Pancreas (tissue), 10 donors: ENCODE measurements around the gene NCF2. TPM values are rescaled to one million over a fixed set of nuclear protein-coding genes. Genes with fewer than 3 reads are reported as not detected.

Experiments used
- ATAC-seq, 4 donors: fragments of 200-7000 bp; cut with Tn5 transposase; one replicate each; pipeline versions ENCODE4 v1.8.0 to v1.9.1; 2020; ENCODE audit warnings: mild to moderate bottlenecking in 4 of 4, moderate library complexity in 4 of 4
- DNase-seq, 6 donors: peaks; one replicate each; pipeline ENCODE4 v3.0.0-alpha.2; 2020
- FAIRE-seq: peaks from 2 replicates; lab custom pipeline; 2012; peaks lifted over from hg19 to GRCh38; lab: Jason Lieb, UNC
- H3K27ac ChIP-seq, 4 donors: fragments of 200-600 bp; sonication (generic); 1 replicate in 3 of 4; 2 replicates in 1 of 4; pipeline versions ENCODE4 v1.5.0 to v1.8.0; 2020
- H3K27me3 ChIP-seq, 4 donors: fragments of 200-600 bp; one replicate each; pipeline ENCODE4 v1.8.0; 2021
- H3K36me3 ChIP-seq, 3 donors: fragments of 200-600 bp; sonication (generic) in 1 of 3; one replicate each; pipeline versions ENCODE4 v1.5.0 to v1.8.0; 2020 to 2021
- H3K4me1 ChIP-seq, 3 donors: fragments of 200-600 bp; one replicate each; pipeline ENCODE4 v1.8.0; 2021
- H3K4me3 ChIP-seq, 4 donors: fragments of 200-600 bp; sonication (generic) in 2 of 4; one replicate each; pipeline versions ENCODE4 v1.5.0 to v1.8.0; 2020 to 2021
- H3K9me3 ChIP-seq, 4 donors: fragments of 200-600 bp; one replicate each; pipeline ENCODE4 v1.8.0; 2021
- WGBS, 2 donors: extraction: QIAGEN DNeasy Blood & Tissue Kit; methylation state at CpG; one replicate each; pipeline ENCODE4 v1.1.7; 2013; 5-methylcytosine and 5-hydroxymethylcytosine counted together
- intact Hi-C, 3 donors: fragments of 100-400 bp; cut with DNase I; formaldehyde crosslinking; loops; one replicate each; pipeline versions ENCODE4 v1.11.1 to v1.14.2; 2022
- polyA plus RNA-seq, 2 donors: library from polyadenylated mRNA; stranded (reverse); fragments of 200-250 nt; gene quantifications; one replicate each; pipeline ENCODE4 v1.2.3, GENCODE V29; 2013
- total RNA-seq, 6 donors: library from RNA; stranded (reverse); fragmentation: NEBNext Ultra II Directional in 4 of 6; extraction: Animal tissue kit (Norgen Biotek cat#: 25700) in 4 of 6; gene quantifications; one replicate each; pipeline versions ENCODE4 v1.2.1 to v1.2.4, GENCODE V29; 2021 to 2023
- TF ChIP-seq, protein P1 (sequence below), 4 donors: fragments of 200-600 bp; sonication (generic) in 3 of 4; IDR thresholded peaks; one replicate each; pipeline versions ENCODE4 v1.5.0 to v1.8.0; 2021; ENCODE audit warnings: antibody characterized with exemption in 4 of 4
- donor health status: healthy with polysubstance abuse.
- donor health status: DM: no; HTN: no; CAD: no; lungs with moderate emphysema.
- donor health status: DM: no; HTN: no; CAD: no.
- donor health status: control.
- donor health status: control.
- donor health status: Bipolar disorder and iron deficiency.
- donor health status: DM: yes; HTN: yes; CAD: no.
- donor health status: DM: no; HTN: no; CAD: no.
- donor health status: DM: no; HTN: no; CAD: no.
- donor health status: DM: yes; HTN: yes; CAD: no.

The NCF2 gene
- total and polyA plus RNA-seq, 8 donors = 0.65 to 24.5 (median 2.1) TPM

DNA sequence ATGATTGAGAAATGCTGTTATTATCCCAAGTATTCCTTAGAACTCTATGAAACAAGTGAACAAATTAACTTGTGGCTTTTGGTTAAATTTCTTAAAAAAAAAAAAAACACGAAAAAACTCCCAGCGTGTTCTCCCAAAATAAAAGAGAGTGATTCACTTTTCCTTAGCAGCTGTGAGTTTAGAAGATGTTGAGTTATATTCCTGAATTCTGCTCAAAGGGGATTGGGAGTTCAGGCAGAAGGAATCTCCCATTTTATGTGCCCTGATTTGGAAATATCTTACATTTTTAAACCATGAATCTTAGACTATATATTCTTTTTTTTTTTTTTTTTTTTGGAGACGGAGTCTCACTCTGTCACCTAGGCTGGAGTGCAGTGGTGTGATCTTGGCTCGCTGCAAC, 83.7 kb downstream of the NCF2 start:
- Histone ChIP-seq H3K4me3 (no peak overlapping the region), H3K36me3 (no peaks in the 10 kb centered on the region), H3K27me3 (no peaks in the 10 kb centered on the region), H3K9me3 (no peaks in the 10 kb centered on the region), H3K27ac (no peak overlapping the region), H3K4me1 (peaks cover 6 to 12% (median 7%) of the 10 kb centered on the region in 3 donors)
- FAIRE-seq (no peak), ATAC-seq (no peak), DNase-seq (no peak)
- 90 to 92% methylated on average over 4 of the region's 4 CpGs for WGBS, 2 donors
- intact Hi-C loops = no loop called here
- TF ChIP-seq, protein P1, sequence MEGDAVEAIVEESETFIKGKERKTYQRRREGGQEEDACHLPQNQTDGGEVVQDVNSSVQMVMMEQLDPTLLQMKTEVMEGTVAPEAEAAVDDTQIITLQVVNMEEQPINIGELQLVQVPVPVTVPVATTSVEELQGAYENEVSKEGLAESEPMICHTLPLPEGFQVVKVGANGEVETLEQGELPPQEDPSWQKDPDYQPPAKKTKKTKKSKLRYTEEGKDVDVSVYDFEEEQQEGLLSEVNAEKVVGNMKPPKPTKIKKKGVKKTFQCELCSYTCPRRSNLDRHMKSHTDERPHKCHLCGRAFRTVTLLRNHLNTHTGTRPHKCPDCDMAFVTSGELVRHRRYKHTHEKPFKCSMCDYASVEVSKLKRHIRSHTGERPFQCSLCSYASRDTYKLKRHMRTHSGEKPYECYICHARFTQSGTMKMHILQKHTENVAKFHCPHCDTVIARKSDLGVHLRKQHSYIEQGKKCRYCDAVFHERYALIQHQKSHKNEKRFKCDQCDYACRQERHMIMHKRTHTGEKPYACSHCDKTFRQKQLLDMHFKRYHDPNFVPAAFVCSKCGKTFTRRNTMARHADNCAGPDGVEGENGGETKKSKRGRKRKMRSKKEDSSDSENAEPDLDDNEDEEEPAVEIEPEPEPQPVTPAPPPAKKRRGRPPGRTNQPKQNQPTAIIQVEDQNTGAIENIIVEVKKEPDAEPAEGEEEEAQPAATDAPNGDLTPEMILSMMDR (IDR thresholded peaks at IDR 0.05) = no peak

Other genes starting within 250 kb of the NCF2 start
- 1 to 10 TPM in 3 of 6 donors, under 1 TPM in 3; 0.42 to 3.5 (median 1.5) TPM for gene NMNAT2, start 172.1 kb downstream of the NCF2 start, total RNA-seq
- gene NMNAT2, start 172.1 kb downstream of the NCF2 start, polyA plus RNA-seq = 1 to 10 TPM; 1.3 to 4.9 TPM
- 10 to 100 TPM; 21.4 to 36.5 (median 24.4) TPM for gene SMG7, start 118.0 kb downstream of the NCF2 start, total RNA-seq
- gene SMG7, start 118.0 kb downstream of the NCF2 start, polyA plus RNA-seq = 10 to 100 TPM; 11.7 to 19.5 TPM
- 10 to 100 TPM; 17.5 to 68.0 (median 28.4) TPM for gene ARPC5, start 45.3 kb upstream of the NCF2 start, total RNA-seq
- 10 to 100 TPM; 33.5 to 58.5 TPM for gene ARPC5, start 45.3 kb upstream of the NCF2 start, polyA plus RNA-seq
- not detected for gene APOBEC4, start 62.9 kb upstream of the NCF2 start, total RNA-seq
- gene APOBEC4, start 62.9 kb upstream of the NCF2 start, polyA plus RNA-seq = under 1 TPM in 1 of 2 donors, not detected in 1; 0.05 TPM
- gene RGL1, start 214.7 kb upstream of the NCF2 start, total RNA-seq = 1 to 10 TPM; 2.8 to 9.1 (median 4.9) TPM
- gene RGL1, start 214.7 kb upstream of the NCF2 start, polyA plus RNA-seq = 1 to 10 TPM; 3.6 to 6.6 TPM